ENCODE data around the gene CRTAC1. TPM values are rescaled to one million over a fixed set of nuclear protein-coding genes. Genes with fewer than 3 reads are reported as not detected.
A peak's percentile ranks its signal among the peaks of the same experiment; 100 is the strongest.

The CRTAC1 gene
- total and polyA plus RNA-seq, 4 donors, result 12.1 to 74.9 (median 50.3) TPM

DNA sequence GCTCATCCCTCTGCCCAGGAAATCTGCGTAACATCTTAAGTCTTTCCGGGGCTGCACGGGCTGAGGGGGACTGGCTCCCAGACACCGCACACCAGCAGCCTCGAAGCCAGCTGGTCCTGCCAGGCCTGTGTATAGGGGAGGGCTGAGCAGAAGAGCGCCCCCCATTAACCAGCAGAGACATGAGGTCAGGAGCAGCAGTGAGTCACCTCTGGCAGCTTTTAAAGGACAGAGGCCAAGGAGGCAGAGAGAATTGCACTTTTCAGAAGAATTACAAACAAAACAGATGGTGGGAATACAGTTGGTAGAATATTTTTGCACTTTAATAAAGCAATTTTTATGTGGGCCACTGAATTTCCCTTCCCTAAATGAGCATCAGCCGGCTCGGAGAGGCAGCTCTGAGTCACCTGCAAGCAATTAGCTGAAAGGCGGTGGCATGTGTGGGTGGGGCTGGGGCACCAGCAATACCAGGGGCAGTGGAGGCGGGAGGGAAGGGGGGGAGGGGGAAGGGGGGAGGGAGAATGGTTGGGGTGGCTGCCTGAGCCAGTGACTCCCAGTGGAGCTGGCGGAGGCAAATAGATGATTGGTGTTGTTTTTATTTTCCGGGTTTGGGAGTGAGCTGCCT, 141.7 kb downstream of the CRTAC1 start:
- H3K4me3 ChIP-seq (ENCODE audit: low read depth, low read length), result no peak overlapping the region
- WGBS (ENCODE audit: insufficient coverage), result 70% methylated on average over 9 of the region's 12 CpGs
- no peak overlapping the region for H3K27ac ChIP-seq (ENCODE audit: low read depth, low read length)
- no peaks in the 10 kb centered on the region for H3K9me3 ChIP-seq (ENCODE audit: control insufficient read depth, insufficient read depth, low read length)
- peaks cover 16% of the 10 kb centered on the region for H3K36me3 ChIP-seq (ENCODE audit: control insufficient read depth, insufficient read depth, low read length)
- DNase-seq (ENCODE audit: low read depth in 4 of 6, low spot score in 6 of 6), result peak in 1 of 6 donors; percentile 57
- no peaks in the 10 kb centered on the region for H3K27me3 ChIP-seq (ENCODE audit: control insufficient read depth, insufficient read depth, low read length)
- H3K4me1 ChIP-seq (ENCODE audit: control insufficient read depth, insufficient read depth, low read length), result peaks cover 11% of the 10 kb centered on the region

DNA sequence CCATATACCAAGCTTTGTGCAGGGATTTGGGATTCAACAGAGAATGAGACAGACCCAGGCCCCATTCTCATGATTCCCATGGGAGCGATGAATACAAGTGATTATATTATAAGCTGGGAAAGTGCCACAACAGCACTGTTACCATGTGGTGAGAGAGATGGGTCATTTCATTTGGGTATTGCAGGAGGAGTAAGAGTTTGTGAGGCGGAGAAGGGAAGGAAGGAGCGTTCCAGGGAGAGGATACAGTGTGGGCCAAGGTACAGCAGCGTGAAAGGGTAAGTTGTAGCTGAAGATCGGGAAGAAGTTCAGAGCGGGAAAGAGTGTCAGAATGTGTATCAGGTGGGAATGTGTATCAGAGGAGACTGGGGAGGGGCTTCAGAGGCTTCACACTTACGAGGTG, 142.3 kb downstream of the CRTAC1 start:
- Histone ChIP-seq H3K36me3 (ENCODE audit: control insufficient read depth, insufficient read depth, low read length) (peaks cover 18% of the 10 kb centered on the region), H3K27me3 (ENCODE audit: control insufficient read depth, insufficient read depth, low read length) (no peaks in the 10 kb centered on the region), H3K9me3 (ENCODE audit: control insufficient read depth, insufficient read depth, low read length) (no peaks in the 10 kb centered on the region), H3K27ac (ENCODE audit: low read depth, low read length) (no peak overlapping the region), H3K4me3 (ENCODE audit: low read depth, low read length) (no peak overlapping the region), H3K4me1 (ENCODE audit: control insufficient read depth, insufficient read depth, low read length) (peaks cover 11% of the 10 kb centered on the region)
- no peak for DNase-seq (ENCODE audit: low read depth in 4 of 6, low spot score in 6 of 6)
- WGBS (ENCODE audit: insufficient coverage), result 89% methylated on average over 6 of the region's 7 CpGs

DNA sequence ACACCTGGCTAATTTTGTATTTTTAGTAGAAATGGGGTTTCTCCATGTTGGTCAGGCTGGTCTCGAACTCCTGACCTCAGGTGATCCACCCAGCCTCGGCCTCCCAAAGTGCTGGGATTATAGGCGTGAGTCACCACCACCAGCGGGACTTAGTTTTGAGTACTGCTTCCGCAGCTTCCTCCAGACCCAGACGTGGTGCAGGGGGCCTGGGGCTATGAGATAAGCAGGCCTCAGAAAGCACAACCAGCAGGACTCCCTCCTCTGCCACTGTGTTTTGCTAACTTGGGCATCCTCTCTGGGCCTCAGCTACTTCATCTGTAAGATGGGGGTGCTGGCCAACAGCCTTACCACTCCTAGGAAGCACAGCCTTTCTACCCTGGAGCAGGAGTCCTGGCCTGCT, 143.0 kb downstream of the CRTAC1 start:
- peaks cover 24% of the 10 kb centered on the region for H3K36me3 ChIP-seq (ENCODE audit: control insufficient read depth, insufficient read depth, low read length)
- peaks cover 11% of the 10 kb centered on the region for H3K4me1 ChIP-seq (ENCODE audit: control insufficient read depth, insufficient read depth, low read length)
- no peaks in the 10 kb centered on the region for H3K9me3 ChIP-seq (ENCODE audit: control insufficient read depth, insufficient read depth, low read length)
- H3K4me3 ChIP-seq (ENCODE audit: low read depth, low read length), result no peak overlapping the region
- WGBS (ENCODE audit: insufficient coverage), result 87% methylated on average over 6 of the region's 6 CpGs
- DNase-seq (ENCODE audit: low read depth in 4 of 6, low spot score in 6 of 6), result no peak
- no peak overlapping the region for H3K27ac ChIP-seq (ENCODE audit: low read depth, low read length)
- H3K27me3 ChIP-seq (ENCODE audit: control insufficient read depth, insufficient read depth, low read length), result no peaks in the 10 kb centered on the region

DNA sequence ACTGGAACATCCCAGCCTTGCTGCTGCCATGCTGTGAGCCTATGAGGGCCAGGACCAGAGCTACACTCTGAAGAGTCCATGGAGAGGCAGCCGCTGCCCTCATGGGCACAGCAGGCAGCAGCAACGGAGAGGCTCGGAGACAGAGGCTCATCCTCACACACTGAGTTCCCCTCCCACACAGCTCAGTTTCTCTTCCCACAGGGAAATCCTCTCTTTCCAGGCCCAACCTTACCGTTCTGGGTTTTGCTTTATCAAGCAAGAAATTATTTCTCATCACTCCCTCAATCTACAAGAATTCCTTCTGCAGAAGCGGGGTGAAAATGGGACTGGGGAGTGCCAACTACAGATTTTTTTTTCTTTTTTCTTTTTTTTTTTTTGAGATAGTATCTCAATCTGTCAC, 144.1 kb downstream of the CRTAC1 start:
- H3K27me3 ChIP-seq (ENCODE audit: control insufficient read depth, insufficient read depth, low read length), result no peaks in the 10 kb centered on the region
- 42% methylated on average over 3 of the region's 5 CpGs for WGBS (ENCODE audit: insufficient coverage)
- peaks cover 11% of the 10 kb centered on the region for H3K4me1 ChIP-seq (ENCODE audit: control insufficient read depth, insufficient read depth, low read length)
- H3K9me3 ChIP-seq (ENCODE audit: control insufficient read depth, insufficient read depth, low read length), result no peaks in the 10 kb centered on the region
- no peak overlapping the region for H3K4me3 ChIP-seq (ENCODE audit: low read depth, low read length)
- DNase-seq (ENCODE audit: low read depth in 4 of 6, low spot score in 6 of 6), result no peak
- no peak overlapping the region for H3K27ac ChIP-seq (ENCODE audit: low read depth, low read length)
- H3K36me3 ChIP-seq (ENCODE audit: control insufficient read depth, insufficient read depth, low read length), result peaks cover 21% of the 10 kb centered on the region

DNA sequence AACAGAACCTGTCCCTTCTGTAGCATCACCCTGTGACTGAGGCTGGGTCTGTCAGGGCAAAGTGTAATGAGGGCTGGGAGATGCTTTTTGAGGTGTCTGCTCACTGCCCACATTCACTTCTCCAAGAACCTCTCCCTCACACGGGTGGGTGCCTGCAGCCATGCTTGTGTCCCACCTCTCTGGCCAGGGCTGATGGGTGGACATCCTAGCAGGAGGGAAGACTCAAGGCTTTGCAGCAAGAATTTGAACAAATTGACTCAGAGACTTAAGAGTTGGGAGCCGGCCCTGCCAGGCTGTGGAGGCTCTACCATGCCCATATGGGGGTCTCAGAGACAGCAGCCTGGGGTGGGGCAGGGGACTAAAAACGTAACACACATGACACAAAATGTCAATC, 147.3 kb downstream of the CRTAC1 start:
- Histone ChIP-seq H3K27ac (ENCODE audit: low read depth, low read length) (no peak overlapping the region), H3K9me3 (ENCODE audit: control insufficient read depth, insufficient read depth, low read length) (no peaks in the 10 kb centered on the region), H3K36me3 (ENCODE audit: control insufficient read depth, insufficient read depth, low read length) (peaks cover 10% of the 10 kb centered on the region), H3K27me3 (ENCODE audit: control insufficient read depth, insufficient read depth, low read length) (no peaks in the 10 kb centered on the region), H3K4me1 (ENCODE audit: control insufficient read depth, insufficient read depth, low read length) (peaks cover 3% of the 10 kb centered on the region), H3K4me3 (ENCODE audit: low read depth, low read length) (no peak overlapping the region)
- 100% methylated on average over 1 of the region's 3 CpGs for WGBS (ENCODE audit: insufficient coverage)
- DNase-seq (ENCODE audit: low read depth in 4 of 6, low spot score in 6 of 6), result no peak

DNA sequence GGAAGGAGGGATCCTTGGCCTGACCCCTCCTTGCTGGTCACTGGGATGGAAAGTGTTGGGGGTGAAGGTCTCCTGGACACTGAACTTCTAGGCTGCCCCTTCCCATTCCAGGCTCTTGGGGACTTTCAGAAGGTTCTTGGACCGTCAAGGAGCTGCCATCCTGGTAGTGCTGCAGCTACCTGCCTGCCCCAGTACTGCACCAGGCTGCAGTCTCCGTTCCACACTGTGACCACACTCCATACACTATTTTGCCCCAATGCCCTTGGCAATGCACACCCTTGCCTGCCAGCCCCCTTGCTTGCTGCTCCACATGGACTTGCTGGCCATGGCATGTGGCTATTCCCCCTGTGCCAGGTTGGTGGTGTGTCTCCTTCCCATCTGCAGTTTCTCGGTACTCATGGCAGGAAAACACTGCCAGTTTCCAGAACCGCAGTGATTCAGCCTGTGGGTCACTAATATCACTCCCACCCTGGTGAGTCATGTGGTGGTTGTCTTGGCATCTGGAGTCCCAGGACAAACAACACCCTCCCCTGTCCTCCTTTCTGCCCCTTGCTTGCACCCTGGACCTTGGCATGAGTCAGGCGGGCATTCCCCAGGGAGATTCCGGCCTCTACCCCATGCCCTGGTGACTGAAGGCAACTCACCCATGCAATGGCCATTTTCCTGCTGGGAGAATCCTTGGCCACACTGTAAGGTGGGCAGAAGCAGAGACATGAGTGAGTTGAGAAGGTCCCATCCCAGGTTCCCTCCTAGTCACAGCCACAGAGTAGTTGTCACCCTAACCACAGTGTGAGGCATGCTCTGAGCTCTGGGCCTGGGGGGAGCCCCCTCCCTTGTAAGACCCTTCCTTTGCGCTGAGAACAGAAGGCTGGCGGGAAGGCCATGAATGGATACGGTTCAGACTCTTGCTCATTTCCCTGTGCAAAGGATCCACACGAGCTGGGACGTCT, 148.0 kb downstream of the CRTAC1 start:
- DNase-seq (ENCODE audit: low read depth in 4 of 6, low spot score in 6 of 6), result no peak
- H3K4me3 ChIP-seq (ENCODE audit: low read depth, low read length), result no peak overlapping the region
- H3K9me3 ChIP-seq (ENCODE audit: control insufficient read depth, insufficient read depth, low read length), result no peaks in the 10 kb centered on the region
- peaks cover 10% of the 10 kb centered on the region for H3K36me3 ChIP-seq (ENCODE audit: control insufficient read depth, insufficient read depth, low read length)
- H3K27ac ChIP-seq (ENCODE audit: low read depth, low read length), result no peak overlapping the region
- H3K27me3 ChIP-seq (ENCODE audit: control insufficient read depth, insufficient read depth, low read length), result no peaks in the 10 kb centered on the region
- peaks cover 3% of the 10 kb centered on the region for H3K4me1 ChIP-seq (ENCODE audit: control insufficient read depth, insufficient read depth, low read length)
- 92% methylated on average over 8 of the region's 11 CpGs for WGBS (ENCODE audit: insufficient coverage)

DNA sequence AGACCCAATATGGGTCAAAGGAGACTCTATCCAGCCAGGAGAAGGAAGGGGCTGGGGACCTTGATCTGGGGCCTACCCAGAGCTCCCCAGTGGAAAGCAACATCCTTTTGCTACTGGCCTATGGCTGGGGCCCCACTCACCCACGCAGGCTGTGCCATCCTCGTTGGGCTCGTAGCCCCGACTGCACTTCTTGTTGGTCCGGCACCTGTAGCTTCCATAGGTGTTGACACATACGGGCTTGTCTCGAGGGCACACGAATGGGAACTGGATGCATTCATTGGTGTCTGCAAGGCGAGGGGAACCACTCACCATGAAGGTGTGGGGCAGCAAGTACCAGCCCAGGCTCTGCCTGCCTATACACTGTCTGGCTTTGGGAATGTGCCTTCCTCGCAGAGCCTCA, 150.3 kb downstream of the CRTAC1 start:
- 97% methylated on average over 9 of the region's 10 CpGs for WGBS (ENCODE audit: insufficient coverage)
- Histone ChIP-seq H3K27ac (ENCODE audit: low read depth, low read length) (no peak overlapping the region), H3K4me3 (ENCODE audit: low read depth, low read length) (no peak overlapping the region), H3K27me3 (ENCODE audit: control insufficient read depth, insufficient read depth, low read length) (no peaks in the 10 kb centered on the region), H3K4me1 (ENCODE audit: control insufficient read depth, insufficient read depth, low read length) (peaks cover 4% of the 10 kb centered on the region), H3K9me3 (ENCODE audit: control insufficient read depth, insufficient read depth, low read length) (no peaks in the 10 kb centered on the region), H3K36me3 (ENCODE audit: control insufficient read depth, insufficient read depth, low read length) (peaks cover 10% of the 10 kb centered on the region)
- no peak for DNase-seq (ENCODE audit: low read depth in 4 of 6, low spot score in 6 of 6)

DNA sequence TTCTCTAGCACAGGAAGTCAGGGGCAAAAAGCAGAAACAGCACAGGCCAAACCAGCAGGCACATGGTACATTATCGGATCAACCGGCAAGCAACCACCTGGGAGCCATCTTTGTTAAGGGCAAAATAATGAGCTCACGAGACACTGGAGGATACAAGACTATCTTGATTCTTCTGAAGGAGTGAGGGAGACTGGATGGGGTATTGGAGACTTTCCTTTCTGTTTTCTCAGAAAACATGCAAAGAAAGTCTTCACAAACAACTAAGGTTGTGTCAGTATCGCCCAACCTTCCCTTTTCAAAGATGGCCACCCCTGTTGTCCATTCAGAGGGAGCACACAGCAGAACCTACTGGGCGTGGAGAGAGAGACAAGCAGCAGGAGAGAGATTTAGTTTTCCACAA, 151.2 kb downstream of the CRTAC1 start:
- no peak for DNase-seq (ENCODE audit: low read depth in 4 of 6, low spot score in 6 of 6)
- H3K27me3 ChIP-seq (ENCODE audit: control insufficient read depth, insufficient read depth, low read length), result no peaks in the 10 kb centered on the region
- peaks cover 4% of the 10 kb centered on the region for H3K4me1 ChIP-seq (ENCODE audit: control insufficient read depth, insufficient read depth, low read length)
- no peak overlapping the region for H3K4me3 ChIP-seq (ENCODE audit: low read depth, low read length)
- WGBS (ENCODE audit: insufficient coverage), result 96% methylated on average over 3 of the region's 5 CpGs
- H3K27ac ChIP-seq (ENCODE audit: low read depth, low read length), result no peak overlapping the region
- no peaks in the 10 kb centered on the region for H3K9me3 ChIP-seq (ENCODE audit: control insufficient read depth, insufficient read depth, low read length)
- H3K36me3 ChIP-seq (ENCODE audit: control insufficient read depth, insufficient read depth, low read length), result peaks cover 10% of the 10 kb centered on the region

DNA sequence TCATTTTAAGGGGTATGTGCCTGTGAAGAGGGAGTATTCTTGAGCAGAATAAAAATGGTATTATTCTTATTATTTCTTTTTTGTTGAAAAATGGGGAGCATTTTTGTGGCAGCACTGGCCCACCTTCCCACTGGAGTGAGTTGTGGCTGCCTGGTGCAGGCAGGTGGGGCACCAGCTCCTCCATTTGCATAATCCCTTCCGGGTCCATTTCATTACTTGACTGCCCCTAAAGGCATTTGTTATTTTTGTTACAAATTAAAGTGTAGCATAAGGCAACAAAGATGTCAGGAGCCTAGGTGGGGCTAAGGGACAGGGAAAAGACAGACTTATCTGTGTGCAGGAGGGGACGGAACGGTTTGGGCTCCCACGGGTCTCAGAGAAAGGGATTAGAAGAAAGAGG, 154.0 kb downstream of the CRTAC1 start:
- no peaks in the 10 kb centered on the region for H3K27me3 ChIP-seq (ENCODE audit: control insufficient read depth, insufficient read depth, low read length)
- DNase-seq (ENCODE audit: low read depth in 4 of 6, low spot score in 6 of 6), result no peak
- no peaks in the 10 kb centered on the region for H3K36me3 ChIP-seq (ENCODE audit: control insufficient read depth, insufficient read depth, low read length)
- H3K27ac ChIP-seq (ENCODE audit: low read depth, low read length), result no peak overlapping the region
- H3K4me3 ChIP-seq (ENCODE audit: low read depth, low read length), result no peak overlapping the region
- WGBS (ENCODE audit: insufficient coverage), result 63% methylated on average over 3 of the region's 4 CpGs
- no peaks in the 10 kb centered on the region for H3K9me3 ChIP-seq (ENCODE audit: control insufficient read depth, insufficient read depth, low read length)
- peaks cover 4% of the 10 kb centered on the region for H3K4me1 ChIP-seq (ENCODE audit: control insufficient read depth, insufficient read depth, low read length)

DNA sequence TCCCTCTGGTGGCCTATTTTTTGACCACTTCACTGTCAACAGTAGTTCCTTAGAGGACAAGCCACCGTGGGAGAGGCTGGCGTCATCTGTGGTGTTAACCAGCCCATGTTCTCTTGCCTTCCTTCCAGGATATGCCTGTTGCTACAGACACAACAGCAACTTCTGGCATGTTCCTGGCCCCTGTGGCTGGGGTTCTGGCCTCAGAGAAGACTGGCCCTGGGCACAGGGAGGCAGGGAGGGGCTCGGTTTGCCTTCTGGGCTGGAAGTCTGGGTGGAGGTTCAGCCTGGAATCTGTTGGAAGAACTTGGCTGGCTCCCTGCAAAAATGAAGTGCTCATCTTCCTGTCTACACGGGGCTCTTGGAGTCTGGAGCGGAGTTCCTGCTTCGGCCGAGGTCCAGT, 155.0 kb downstream of the CRTAC1 start:
- Histone ChIP-seq H3K4me3 (ENCODE audit: low read depth, low read length) (no peak overlapping the region), H3K36me3 (ENCODE audit: control insufficient read depth, insufficient read depth, low read length) (no peaks in the 10 kb centered on the region), H3K27ac (ENCODE audit: low read depth, low read length) (no peak overlapping the region), H3K4me1 (ENCODE audit: control insufficient read depth, insufficient read depth, low read length) (peaks cover 4% of the 10 kb centered on the region), H3K27me3 (ENCODE audit: control insufficient read depth, insufficient read depth, low read length) (no peaks in the 10 kb centered on the region), H3K9me3 (ENCODE audit: control insufficient read depth, insufficient read depth, low read length) (no peaks in the 10 kb centered on the region)
- DNase-seq (ENCODE audit: low read depth in 4 of 6, low spot score in 6 of 6), result no peak
- WGBS (ENCODE audit: insufficient coverage), result 92% methylated on average over 6 of the region's 7 CpGs
